Measurements from ENCODE around the gene HNRNPUL1.
A peak's percentile ranks its signal among the peaks of the same experiment; 100 is the strongest.

DNA sequence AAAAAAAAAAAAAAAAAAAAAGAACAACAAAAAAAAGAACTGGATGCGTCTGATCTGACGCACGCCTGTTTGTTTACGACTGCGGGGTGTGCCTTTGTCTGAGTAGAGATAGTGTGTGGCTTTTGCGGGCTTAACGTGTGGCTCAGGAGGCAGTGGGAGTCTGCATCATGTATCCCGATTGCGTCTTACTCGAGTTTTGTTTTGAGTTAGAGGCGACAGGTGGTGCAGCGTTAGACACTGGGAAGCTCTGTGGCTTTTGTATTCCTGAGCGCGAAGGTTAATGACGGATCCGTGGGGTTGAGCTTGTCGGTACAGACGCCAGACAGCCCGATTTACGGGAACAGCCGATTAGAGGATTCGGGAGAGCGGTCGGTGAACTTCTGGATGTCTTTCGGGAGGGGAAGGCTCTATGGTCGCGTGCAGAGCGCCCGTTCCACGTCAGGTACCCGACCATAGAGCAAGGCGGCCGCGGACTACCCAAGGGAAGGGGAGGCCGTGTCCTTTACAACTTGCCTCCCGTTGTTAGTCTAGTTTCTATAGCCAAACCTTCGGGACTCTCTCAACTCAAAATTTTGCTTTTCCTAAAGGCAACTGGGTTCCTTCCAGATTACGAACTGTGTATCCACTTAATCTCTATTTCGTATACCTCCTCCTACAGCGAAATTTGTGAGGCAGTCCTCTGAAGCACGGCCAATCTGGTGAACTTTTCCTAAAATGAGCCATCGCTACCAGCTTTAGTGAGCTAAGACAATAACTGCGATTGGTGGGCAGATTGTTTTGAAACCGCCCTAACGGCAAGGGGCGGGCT lies 926 bp upstream of the HNRNPUL1 start:
- peak; percentile 59; the same call in 1 of the 2 replicates for TF ChIP-seq TAF1 (IDR thresholded peaks at IDR 0.05; ENCODE audit: low read depth, low read length)
- peak; percentile 74 for TF ChIP-seq POLR2A (IDR thresholded peaks at IDR 0.05; ENCODE audit: low read depth, low read length)
- peak; percentile 45; the same call in 1 of the 2 replicates for TF ChIP-seq POLR2AphosphoS5 (IDR thresholded peaks at IDR 0.05; ENCODE audit: low read depth, low read length)
- no peak for TF ChIP-seq SPI1 (IDR thresholded peaks at IDR 0.05; ENCODE audit: low read depth, low read length)

Measured in GM12891 (cell line).